ENCODE results near the gene KCNC2.

KCNC2 gene

DNA sequence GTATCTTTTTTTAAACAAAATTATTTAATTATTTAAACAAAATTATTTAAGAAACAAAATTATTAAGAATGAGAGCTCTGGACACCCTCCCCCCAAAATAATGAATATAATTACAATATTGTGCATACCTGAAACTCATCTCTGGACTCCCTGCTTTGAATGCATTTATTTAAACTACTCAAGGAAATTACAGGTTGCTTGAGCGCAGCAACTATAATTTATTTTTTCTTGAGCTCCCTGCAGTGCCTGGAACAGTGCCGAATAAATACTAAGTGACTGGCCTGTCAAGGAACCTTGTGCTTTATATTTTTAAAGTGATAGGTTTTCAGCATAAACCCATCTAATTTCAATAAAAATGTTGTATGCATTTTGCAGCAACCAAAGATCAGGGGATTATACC lies 93.9 kb downstream of the KCNC2 start:
- Histone ChIP-seq H3K4me3 (ENCODE audit: low read depth in 1 of 2, low read length in 2 of 2) (no peak overlapping the region), H3K4me1 (ENCODE audit: control insufficient read depth in 1 of 2, insufficient read depth in 2 of 2, low read length in 2 of 2) (no peaks in the 10 kb centered on the region), H3K27me3 (ENCODE audit: low read depth, low read length) (no peaks in the 10 kb centered on the region), H3K9me3 (ENCODE audit: control insufficient read depth in 1 of 2, low read length in 2 of 2) (no peaks in the 10 kb centered on the region), H3K27ac (ENCODE audit: low read length) (no peak overlapping the region), H3K36me3 (ENCODE audit: control insufficient read depth in 1 of 2, insufficient read depth in 2 of 2, low read length in 2 of 2) (no peaks in the 10 kb centered on the region)

DNA sequence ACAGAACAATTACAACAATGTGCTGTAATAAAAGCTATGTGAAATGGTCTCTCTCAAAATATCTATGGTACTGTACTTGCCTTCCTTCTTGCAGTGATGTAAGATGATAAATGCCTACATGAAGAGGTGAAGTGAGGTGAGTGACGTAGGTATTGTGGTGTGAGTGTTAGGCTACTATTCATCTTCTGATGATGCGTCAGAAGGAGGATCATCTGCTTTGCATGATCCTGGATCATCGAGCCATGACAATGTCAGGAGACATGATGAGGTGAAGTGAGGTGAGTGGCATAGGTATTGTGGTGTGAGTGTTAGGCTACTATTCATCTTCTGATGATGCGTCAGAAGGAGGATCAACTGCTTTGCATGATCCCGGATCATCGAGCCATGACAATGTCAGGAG lies 105.8 kb downstream of the KCNC2 start:
- no peaks in the 10 kb centered on the region for H3K27me3 ChIP-seq (ENCODE audit: low read depth, low read length)
- H3K36me3 ChIP-seq (ENCODE audit: control insufficient read depth in 1 of 2, insufficient read depth in 2 of 2, low read length in 2 of 2), result no peaks in the 10 kb centered on the region
- no peak overlapping the region for H3K27ac ChIP-seq (ENCODE audit: low read length)

DNA sequence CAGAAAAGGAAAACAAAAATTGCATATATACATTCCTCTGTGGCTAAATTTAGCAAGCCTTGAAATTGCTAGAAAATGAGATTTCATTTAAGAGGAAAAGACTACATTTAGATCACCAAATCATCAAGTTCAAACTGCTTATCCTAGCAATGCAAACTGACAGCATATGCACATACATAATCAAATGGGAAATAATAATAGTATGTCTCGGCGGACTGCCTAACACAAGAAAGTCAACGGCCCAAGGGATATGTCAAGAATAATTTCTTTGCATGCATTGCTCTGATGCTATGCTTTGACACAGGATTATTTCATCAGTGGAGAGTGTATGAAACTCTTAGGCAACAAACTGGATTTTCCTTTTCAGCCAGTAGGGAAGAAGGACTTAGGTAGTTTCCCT lies 107.9 kb downstream of the KCNC2 start:
- no peaks in the 10 kb centered on the region for H3K4me1 ChIP-seq (ENCODE audit: control insufficient read depth in 1 of 2, insufficient read depth in 2 of 2, low read length in 2 of 2)
- no peaks in the 10 kb centered on the region for H3K27me3 ChIP-seq (ENCODE audit: low read depth, low read length)
- H3K36me3 ChIP-seq (ENCODE audit: control insufficient read depth in 1 of 2, insufficient read depth in 2 of 2, low read length in 2 of 2), result no peaks in the 10 kb centered on the region
- H3K4me3 ChIP-seq (ENCODE audit: low read depth in 1 of 2, low read length in 2 of 2), result no peak overlapping the region
- no peaks in the 10 kb centered on the region for H3K9me3 ChIP-seq (ENCODE audit: control insufficient read depth in 1 of 2, low read length in 2 of 2)
- no peak overlapping the region for H3K27ac ChIP-seq (ENCODE audit: low read length)

More for the DNA sequence above, 105.8 kb downstream of the KCNC2 start:
- no peaks in the 10 kb centered on the region for H3K9me3 ChIP-seq (ENCODE audit: control insufficient read depth in 1 of 2, low read length in 2 of 2)
- no peaks in the 10 kb centered on the region for H3K4me1 ChIP-seq (ENCODE audit: control insufficient read depth in 1 of 2, insufficient read depth in 2 of 2, low read length in 2 of 2)
- no peak overlapping the region for H3K4me3 ChIP-seq (ENCODE audit: low read depth in 1 of 2, low read length in 2 of 2)

DNA sequence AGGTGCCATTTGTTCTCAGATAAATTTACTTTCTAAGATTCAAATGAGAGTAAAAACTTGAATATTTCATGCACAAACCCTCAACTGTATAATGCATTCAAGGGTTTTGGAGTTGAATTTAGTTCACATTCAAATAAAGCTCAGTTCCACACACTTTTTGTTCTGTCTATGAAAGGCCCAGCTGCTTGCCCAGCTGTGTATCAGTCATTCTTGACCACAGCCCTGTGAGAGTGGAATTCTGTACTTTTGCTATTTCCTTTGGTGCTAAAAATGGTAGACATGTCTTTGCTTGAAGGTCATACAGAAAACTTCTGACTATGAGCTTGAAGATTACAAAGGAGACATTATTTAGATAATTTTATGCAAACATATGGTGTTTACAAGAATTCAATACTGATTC lies 110.4 kb downstream of the KCNC2 start:
- Histone ChIP-seq H3K4me3 (ENCODE audit: low read depth in 1 of 2, low read length in 2 of 2) (no peak overlapping the region), H3K27me3 (ENCODE audit: low read depth, low read length) (no peaks in the 10 kb centered on the region), H3K27ac (ENCODE audit: low read length) (no peak overlapping the region), H3K36me3 (ENCODE audit: control insufficient read depth in 1 of 2, insufficient read depth in 2 of 2, low read length in 2 of 2) (no peaks in the 10 kb centered on the region), H3K9me3 (ENCODE audit: control insufficient read depth in 1 of 2, low read length in 2 of 2) (no peaks in the 10 kb centered on the region), H3K4me1 (ENCODE audit: control insufficient read depth in 1 of 2, insufficient read depth in 2 of 2, low read length in 2 of 2) (no peaks in the 10 kb centered on the region)

DNA sequence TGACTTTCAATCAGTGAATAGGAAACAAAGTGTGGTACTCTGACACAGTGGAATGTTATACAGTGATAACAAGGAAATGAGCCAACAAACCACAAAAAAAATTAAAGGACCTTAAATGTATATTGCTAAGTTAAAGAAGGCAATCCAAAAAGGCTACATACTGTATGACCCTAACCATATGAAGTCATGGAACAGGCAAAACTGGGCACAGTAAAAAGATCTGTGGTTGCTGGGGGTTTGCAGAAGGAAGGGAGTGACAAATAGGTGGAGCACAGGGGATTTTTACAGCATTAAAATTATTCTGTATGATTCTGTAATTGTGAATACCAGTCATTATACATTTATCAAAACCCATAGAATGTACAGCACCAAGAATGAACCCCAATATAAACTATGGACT lies 112.6 kb downstream of the KCNC2 start:
- Histone ChIP-seq H3K4me3 (ENCODE audit: low read depth in 1 of 2, low read length in 2 of 2) (no peak overlapping the region), H3K27me3 (ENCODE audit: low read depth, low read length) (no peaks in the 10 kb centered on the region), H3K36me3 (ENCODE audit: control insufficient read depth in 1 of 2, insufficient read depth in 2 of 2, low read length in 2 of 2) (no peaks in the 10 kb centered on the region), H3K27ac (ENCODE audit: low read length) (no peak overlapping the region), H3K9me3 (ENCODE audit: control insufficient read depth in 1 of 2, low read length in 2 of 2) (no peaks in the 10 kb centered on the region), H3K4me1 (ENCODE audit: control insufficient read depth in 1 of 2, insufficient read depth in 2 of 2, low read length in 2 of 2) (no peaks in the 10 kb centered on the region)

DNA sequence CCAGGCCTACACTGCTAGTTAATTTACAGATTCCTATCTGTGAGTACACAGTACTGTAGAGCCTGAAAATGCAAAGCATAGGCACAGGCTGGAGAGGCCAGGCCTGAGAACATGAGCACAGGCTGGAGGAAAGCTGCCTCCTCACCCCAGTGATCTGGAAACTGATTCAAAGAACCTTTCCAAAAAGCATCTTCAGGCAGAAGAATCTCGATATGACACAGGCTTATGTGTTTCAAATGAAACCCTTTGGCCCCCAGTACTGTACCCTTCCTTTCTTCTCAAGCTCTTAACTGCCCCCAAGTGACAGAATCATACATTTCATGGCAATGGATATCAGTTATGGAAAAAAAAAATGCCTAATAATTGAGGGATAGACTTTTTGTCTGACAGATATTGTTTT lies 122.0 kb downstream of the KCNC2 start:
- no peak overlapping the region for H3K4me3 ChIP-seq (ENCODE audit: low read depth in 1 of 2, low read length in 2 of 2)
- no peaks in the 10 kb centered on the region for H3K27me3 ChIP-seq (ENCODE audit: low read depth, low read length)
- no peaks in the 10 kb centered on the region for H3K4me1 ChIP-seq (ENCODE audit: control insufficient read depth in 1 of 2, insufficient read depth in 2 of 2, low read length in 2 of 2)
- H3K27ac ChIP-seq (ENCODE audit: low read length), result no peak overlapping the region
- no peaks in the 10 kb centered on the region for H3K9me3 ChIP-seq (ENCODE audit: control insufficient read depth in 1 of 2, low read length in 2 of 2)
- H3K36me3 ChIP-seq (ENCODE audit: control insufficient read depth in 1 of 2, insufficient read depth in 2 of 2, low read length in 2 of 2), result no peaks in the 10 kb centered on the region

DNA sequence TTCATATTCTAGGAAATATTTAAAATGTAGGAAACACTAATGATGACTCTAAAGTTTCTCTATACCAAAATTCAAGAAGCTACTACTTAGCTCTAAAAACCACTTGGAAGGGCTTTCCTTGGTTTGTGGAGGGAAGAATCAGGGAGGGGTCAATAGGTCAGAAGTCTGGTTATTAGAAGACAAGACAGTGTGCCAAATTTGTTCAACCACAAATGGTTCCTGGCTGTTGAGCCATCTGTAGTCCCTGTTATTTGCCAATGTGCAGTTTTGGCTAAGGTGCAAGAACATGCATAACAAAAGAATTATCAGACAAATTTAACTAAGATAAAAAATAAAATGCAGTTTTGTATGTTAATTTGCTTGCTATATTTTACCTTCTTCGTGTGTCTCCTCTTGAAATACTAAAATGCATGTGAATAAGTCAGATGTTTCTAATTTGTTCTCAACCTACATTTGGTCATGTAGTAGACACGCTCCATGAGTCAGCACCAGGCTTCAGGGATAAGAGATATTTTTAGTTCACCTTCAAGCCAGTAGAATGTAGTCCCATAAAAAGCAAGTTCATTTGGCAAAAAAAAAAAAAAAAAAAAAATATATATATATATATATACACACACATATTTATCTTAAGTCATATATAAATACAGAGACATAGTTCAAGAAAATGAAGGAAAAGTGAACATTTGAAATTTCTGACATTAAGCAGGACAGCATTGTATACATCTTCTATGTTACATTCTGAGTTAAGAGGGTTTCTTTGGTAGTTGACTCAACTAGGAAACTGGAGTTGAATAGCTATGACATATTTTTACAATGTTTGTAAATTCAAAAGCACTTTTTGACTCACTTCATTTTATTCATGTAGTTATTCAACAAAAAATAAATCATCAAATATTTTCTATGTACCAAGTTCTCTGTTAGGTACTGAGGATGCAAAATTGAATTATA lies 123.3 kb downstream of the KCNC2 start:
- Histone ChIP-seq H3K4me1 (ENCODE audit: control insufficient read depth in 1 of 2, insufficient read depth in 2 of 2, low read length in 2 of 2) (no peaks in the 10 kb centered on the region), H3K4me3 (ENCODE audit: low read depth in 1 of 2, low read length in 2 of 2) (no peak overlapping the region), H3K9me3 (ENCODE audit: control insufficient read depth in 1 of 2, low read length in 2 of 2) (no peaks in the 10 kb centered on the region), H3K36me3 (ENCODE audit: control insufficient read depth in 1 of 2, insufficient read depth in 2 of 2, low read length in 2 of 2) (no peaks in the 10 kb centered on the region), H3K27me3 (ENCODE audit: low read depth, low read length) (no peaks in the 10 kb centered on the region), H3K27ac (ENCODE audit: low read length) (no peak overlapping the region)

DNA sequence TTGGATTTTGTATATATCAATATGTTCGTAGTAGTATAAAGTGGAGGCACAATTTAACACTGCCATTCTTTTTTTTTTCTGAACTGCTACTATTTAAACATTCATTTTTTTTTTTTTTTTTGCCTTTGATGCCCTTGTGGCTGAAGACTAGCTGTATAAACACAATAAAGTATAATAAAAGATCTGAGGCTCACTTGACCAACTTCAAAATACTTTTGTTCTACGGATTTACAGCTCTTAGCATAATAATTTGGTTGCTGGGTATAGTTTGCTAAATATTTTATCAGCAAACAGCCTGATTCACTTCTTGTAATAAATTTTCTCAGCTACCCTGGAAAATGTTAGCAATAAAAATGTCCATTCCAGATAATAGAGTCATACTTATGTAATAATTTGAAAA lies 128.3 kb downstream of the KCNC2 start:
- no peak overlapping the region for H3K27ac ChIP-seq (ENCODE audit: low read length)
- H3K36me3 ChIP-seq (ENCODE audit: control insufficient read depth in 1 of 2, insufficient read depth in 2 of 2, low read length in 2 of 2), result no peaks in the 10 kb centered on the region
- H3K4me1 ChIP-seq (ENCODE audit: control insufficient read depth in 1 of 2, insufficient read depth in 2 of 2, low read length in 2 of 2), result no peaks in the 10 kb centered on the region
- H3K4me3 ChIP-seq (ENCODE audit: low read depth in 1 of 2, low read length in 2 of 2), result no peak overlapping the region
- H3K27me3 ChIP-seq (ENCODE audit: low read depth, low read length), result no peaks in the 10 kb centered on the region
- no peaks in the 10 kb centered on the region for H3K9me3 ChIP-seq (ENCODE audit: control insufficient read depth in 1 of 2, low read length in 2 of 2)

DNA sequence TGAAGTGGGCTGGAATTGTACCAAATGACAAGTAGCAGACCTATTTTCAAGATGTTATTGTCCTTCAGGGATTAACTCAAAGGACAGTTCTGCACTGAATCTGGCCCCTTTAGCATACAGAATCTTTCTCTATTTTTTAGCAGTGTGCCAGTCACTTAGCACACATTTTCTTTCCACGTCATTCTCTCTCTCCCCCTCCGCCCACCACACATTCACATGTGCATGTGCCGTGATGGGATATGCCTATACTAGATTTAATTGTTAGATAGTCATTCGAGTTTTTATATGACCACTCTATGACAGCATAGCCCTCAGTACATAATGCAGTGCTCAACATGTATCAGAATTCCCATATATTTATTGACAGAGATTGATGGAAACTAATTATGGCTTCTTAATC lies 129.1 kb downstream of the KCNC2 start:
- Histone ChIP-seq H3K27ac (ENCODE audit: low read length) (no peak overlapping the region), H3K4me1 (ENCODE audit: control insufficient read depth in 1 of 2, insufficient read depth in 2 of 2, low read length in 2 of 2) (no peaks in the 10 kb centered on the region), H3K27me3 (ENCODE audit: low read depth, low read length) (no peaks in the 10 kb centered on the region), H3K36me3 (ENCODE audit: control insufficient read depth in 1 of 2, insufficient read depth in 2 of 2, low read length in 2 of 2) (no peaks in the 10 kb centered on the region), H3K9me3 (ENCODE audit: control insufficient read depth in 1 of 2, low read length in 2 of 2) (no peaks in the 10 kb centered on the region), H3K4me3 (ENCODE audit: low read depth in 1 of 2, low read length in 2 of 2) (no peak overlapping the region)

DNA sequence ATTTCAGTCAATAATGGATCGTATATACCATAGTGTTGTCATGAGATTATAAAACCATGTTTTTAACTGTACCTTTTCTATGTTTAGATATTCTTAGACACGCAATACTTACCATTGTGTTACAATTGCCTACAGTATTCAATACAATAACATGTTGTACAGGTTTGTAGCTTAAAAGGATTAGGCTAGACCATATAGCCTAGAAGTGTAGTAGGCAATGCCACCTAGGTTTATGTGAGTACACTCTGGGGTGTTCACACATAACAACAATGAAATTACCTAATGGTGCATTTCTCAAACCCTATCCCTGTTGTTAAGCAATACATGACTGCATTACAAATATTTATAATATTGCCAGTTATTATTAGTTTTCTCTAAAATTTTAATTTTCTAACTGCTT lies 144.2 kb downstream of the KCNC2 start:
- Histone ChIP-seq H3K36me3 (ENCODE audit: control insufficient read depth in 1 of 2, insufficient read depth in 2 of 2, low read length in 2 of 2) (no peaks in the 10 kb centered on the region), H3K4me3 (ENCODE audit: low read depth in 1 of 2, low read length in 2 of 2) (no peak overlapping the region), H3K27ac (ENCODE audit: low read length) (no peak overlapping the region), H3K4me1 (ENCODE audit: control insufficient read depth in 1 of 2, insufficient read depth in 2 of 2, low read length in 2 of 2) (no peaks in the 10 kb centered on the region), H3K9me3 (ENCODE audit: control insufficient read depth in 1 of 2, low read length in 2 of 2) (no peaks in the 10 kb centered on the region), H3K27me3 (ENCODE audit: low read depth, low read length) (no peaks in the 10 kb centered on the region)

DNA sequence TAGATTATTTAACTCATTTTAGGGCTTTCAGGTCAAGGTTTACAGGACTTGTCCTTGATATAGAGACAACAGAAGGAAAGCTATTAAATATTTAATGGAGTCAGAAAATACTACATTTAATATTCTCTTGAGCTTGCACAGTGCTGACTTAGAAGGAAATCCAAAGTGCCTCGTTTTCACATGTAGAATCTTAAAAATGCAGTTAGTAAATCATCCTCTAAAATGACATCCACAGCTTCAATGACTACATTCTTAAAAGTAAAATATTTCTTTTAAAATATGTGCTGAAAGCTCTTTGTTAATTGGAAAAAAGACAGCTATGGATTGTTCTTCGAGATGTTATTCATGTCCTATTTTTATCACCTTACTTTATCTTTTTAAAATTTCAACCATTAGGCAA lies 146.9 kb downstream of the KCNC2 start:
- H3K9me3 ChIP-seq (ENCODE audit: control insufficient read depth in 1 of 2, low read length in 2 of 2), result no peaks in the 10 kb centered on the region

DNA sequence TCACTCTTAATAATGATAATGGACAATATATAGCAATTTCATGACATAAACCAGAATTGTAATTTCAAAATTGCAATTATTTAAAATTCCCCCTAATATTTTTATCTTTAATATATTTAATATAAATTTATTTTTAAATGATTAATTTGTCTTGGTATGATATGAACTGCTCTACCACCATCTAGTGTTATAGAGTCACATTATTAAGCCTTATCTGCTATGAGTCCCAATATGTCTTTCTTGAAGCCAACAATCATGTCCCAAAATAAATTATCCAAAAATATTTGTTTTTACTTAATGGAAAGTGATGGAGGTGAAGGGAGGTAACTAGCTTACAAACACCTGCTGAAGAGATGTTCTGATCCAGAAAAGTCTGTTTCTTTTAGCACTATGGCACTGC lies 151.4 kb downstream of the KCNC2 start:
- Histone ChIP-seq H3K9me3 (ENCODE audit: control insufficient read depth in 1 of 2, low read length in 2 of 2) (no peaks in the 10 kb centered on the region), H3K4me1 (ENCODE audit: control insufficient read depth in 1 of 2, insufficient read depth in 2 of 2, low read length in 2 of 2) (no peaks in the 10 kb centered on the region), H3K36me3 (ENCODE audit: control insufficient read depth in 1 of 2, insufficient read depth in 2 of 2, low read length in 2 of 2) (no peaks in the 10 kb centered on the region), H3K27ac (ENCODE audit: low read length) (no peak overlapping the region), H3K4me3 (ENCODE audit: low read depth in 1 of 2, low read length in 2 of 2) (no peak overlapping the region), H3K27me3 (ENCODE audit: low read depth, low read length) (no peaks in the 10 kb centered on the region)

More for the DNA sequence above, 146.9 kb downstream of the KCNC2 start:
- Histone ChIP-seq H3K4me1 (ENCODE audit: control insufficient read depth in 1 of 2, insufficient read depth in 2 of 2, low read length in 2 of 2) (no peaks in the 10 kb centered on the region), H3K27me3 (ENCODE audit: low read depth, low read length) (no peaks in the 10 kb centered on the region), H3K36me3 (ENCODE audit: control insufficient read depth in 1 of 2, insufficient read depth in 2 of 2, low read length in 2 of 2) (no peaks in the 10 kb centered on the region), H3K4me3 (ENCODE audit: low read depth in 1 of 2, low read length in 2 of 2) (no peak overlapping the region), H3K27ac (ENCODE audit: low read length) (no peak overlapping the region)

All from muscle layer of duodenum (tissue), 2 donors.